NCI-H345 treated with DMSO at 0.1 percent for 48 hours (cell line): Measurements from ENCODE around the gene CRTC3.

ENCODE experiments used
- DNase-seq: peaks from one replicate; lab custom pipeline; 2025; ENCODE audit not compliant: unreplicated experiment; lab: John Stamatoyannopoulos, UW

CRTC3 gene

GRCh38 chr15:90561344-90562244, 31.9 kb downstream of the CRTC3 start:
- DNase-seq: no peak

GRCh38 chr15:90562669-90563068, 32.9 kb downstream of the CRTC3 start:
- DNase-seq: no peak

GRCh38 chr15:90563463-90563862, 33.7 kb downstream of the CRTC3 start:
- no peak for DNase-seq

GRCh38 chr15:90564051-90564450, 34.3 kb downstream of the CRTC3 start:
- DNase-seq: no peak

GRCh38 chr15:90564590-90564989, 34.9 kb downstream of the CRTC3 start:
- DNase-seq: no peak

GRCh38 chr15:90565866-90566265, 36.1 kb downstream of the CRTC3 start:
- DNase-seq: no peak

- no peak for DNase-seq
These were observed 40.9 kb downstream of the CRTC3 start for GRCh38 chr15:90570643-90571042.

GRCh38 chr15:90571063-90571541, 41.4 kb downstream of the CRTC3 start:
- DNase-seq: no peak

GRCh38 chr15:90572893-90573292, 43.2 kb downstream of the CRTC3 start:
- DNase-seq: no peak

- no peak for DNase-seq
These were observed 47.1 kb downstream of the CRTC3 start for GRCh38 chr15:90576711-90577389.

GRCh38 chr15:90579213-90579612, 49.5 kb downstream of the CRTC3 start:
- no peak for DNase-seq

GRCh38 chr15:90580099-90580498, 50.4 kb downstream of the CRTC3 start:
- DNase-seq: no peak

GRCh38 chr15:90580541-90580940, 50.8 kb downstream of the CRTC3 start:
- DNase-seq: no peak

- no peak for DNase-seq
These were observed 51.2 kb downstream of the CRTC3 start for GRCh38 chr15:90580946-90581345.

- DNase-seq: no peak
These were observed 52.1 kb downstream of the CRTC3 start for GRCh38 chr15:90581771-90582352.

- no peak for DNase-seq
These were observed 52.8 kb downstream of the CRTC3 start for GRCh38 chr15:90582553-90582952.

- peak; percentile 4 for DNase-seq
These were observed 53.9 kb downstream of the CRTC3 start for GRCh38 chr15:90583471-90584252.

- no peak for DNase-seq
These were observed 55.1 kb downstream of the CRTC3 start for GRCh38 chr15:90584841-90585240.

GRCh38 chr15:90585863-90586262, 56.1 kb downstream of the CRTC3 start:
- no peak for DNase-seq

GRCh38 chr15:90586948-90587347, 57.2 kb downstream of the CRTC3 start:
- DNase-seq: no peak

- DNase-seq: no peak
These were observed 58.7 kb downstream of the CRTC3 start for GRCh38 chr15:90588427-90588826.
